Neural cell (in vitro differentiated cells): ENCODE measurements around the gene SFRP5. TPM values are rescaled to one million over a fixed set of nuclear protein-coding genes. Genes with fewer than 3 reads are reported as not detected.

Source experiments
- H2AFZ ChIP-seq: fragments of 200-600, 300-800 bp; sonication (generic), shearing (Covaris generic); 2 replicates; pipeline ENCODE4 v1.6.0; 2014; ENCODE audit warnings: low read depth, mild to moderate bottlenecking, antibody characterized with exemption, low read length, moderate library complexity
- H3F3A ChIP-seq: fragments of 200-600 bp; shearing (Covaris generic); 2 replicates; pipeline ENCODE4 v1.6.1; 2016; ENCODE audit warnings: mild to moderate bottlenecking, moderate library complexity, mixed read lengths, antibody characterized with exemption, low read length; ENCODE audit not compliant: insufficient read depth, poor library complexity, severe bottlenecking
- H3K27ac ChIP-seq: fragments of 200-600, 300-800 bp; sonication (generic), shearing (Covaris generic); 2 replicates; pipeline ENCODE4 v1.5.1; 2014; ENCODE audit warnings: mild to moderate bottlenecking, low read length, moderate library complexity
- H3K27me3 ChIP-seq: fragments of 300-800, 200-600 bp; sonication (generic), shearing (Covaris generic); 2 replicates; pipeline ENCODE4 v1.6.0; 2014; ENCODE audit warnings: mild to moderate bottlenecking, low read depth, low read length, moderate library complexity; ENCODE audit not compliant: insufficient read depth
- H3K36me3 ChIP-seq: fragments of 300-800, 200-600 bp; sonication (generic), shearing (Covaris generic); 2 replicates; pipeline ENCODE4 v1.5.1; 2014; ENCODE audit warnings: mild to moderate bottlenecking, antibody characterized with exemption, low read length, moderate library complexity; ENCODE audit not compliant: insufficient read depth
- H3K4me2 ChIP-seq: fragments of 300-800, 200-600 bp; sonication (generic), shearing (Covaris generic); 2 replicates; pipeline ENCODE4 v1.6.0; 2014; ENCODE audit warnings: mild to moderate bottlenecking, low read length
- H3K4me3 ChIP-seq: fragments of 300-800, 200-600 bp; sonication (generic), shearing (Covaris generic); 2 replicates; pipeline ENCODE4 v1.5.1; 2014; ENCODE audit warnings: mild to moderate bottlenecking, low read length, moderate library complexity
- H3K79me2 ChIP-seq: fragments of 200-600 bp; shearing (Covaris generic); replicated peaks from 2 replicates; pipeline ENCODE4 v1.6.0; 2014; ENCODE audit warnings: mild to moderate bottlenecking, low read length, moderate library complexity; ENCODE audit not compliant: insufficient read depth
- H3K9ac ChIP-seq: fragments of 300-800, 200-600 bp; sonication (generic), shearing (Covaris generic); 2 replicates; pipeline ENCODE4 v1.6.1; 2016; ENCODE audit warnings: mild to moderate bottlenecking, low read length, mixed read lengths
- H3K9me2 ChIP-seq: fragments of 200-600 bp; shearing (Covaris generic); 2 replicates; pipeline ENCODE4 v1.6.1; 2016; ENCODE audit warnings: mild to moderate bottlenecking, low read length, mixed read lengths; ENCODE audit not compliant: insufficient read depth
- H3K9me3 ChIP-seq: fragments of 200-600, 300-800 bp; sonication (generic), shearing (Covaris generic); 2 replicates; pipeline ENCODE4 v1.6.1; 2016; ENCODE audit warnings: mild to moderate bottlenecking, mixed run types, low read length, moderate library complexity, mixed read lengths
- H4K20me1 ChIP-seq: fragments of 200-600 bp; shearing (Covaris generic); 2 replicates; pipeline ENCODE4 v1.6.1; 2016; ENCODE audit warnings: mild to moderate bottlenecking, mixed run types; ENCODE audit not compliant: insufficient read depth
- EP300 ChIP-seq: fragments of 450-650 bp; conservative IDR thresholded peaks from 2 replicates; pipeline ENCODE4 v1.6.1; 2014; ENCODE audit warnings: antibody characterized with exemption, mild to moderate bottlenecking, moderate library complexity; ENCODE audit not compliant: poor library complexity, severe bottlenecking
- EZH2 ChIP-seq: fragments of 200-600, 300-800 bp; shearing (Covaris generic), sonication (generic); IDR thresholded peaks from 2 replicates; pipeline ENCODE4 v1.6.1; 2014; ENCODE audit warnings: antibody characterized with exemption, low read length, borderline replicate concordance, mild to moderate bottlenecking; ENCODE audit not compliant: insufficient read depth, poor library complexity, severe bottlenecking
- MXI1 ChIP-seq: fragments of 450-650 bp; conservative IDR thresholded peaks from 2 replicates; pipeline ENCODE4 v1.6.1; 2014; ENCODE audit warnings: antibody characterized with exemption, mild to moderate bottlenecking; ENCODE audit not compliant: poor library complexity, severe bottlenecking
- POLR2AphosphoS5 ChIP-seq: IDR thresholded peaks from 2 replicates; pipeline ENCODE4 v1.6.1; 2012
- RAD21 ChIP-seq: fragments of 450-650 bp; conservative IDR thresholded peaks from 2 replicates; pipeline ENCODE4 v1.6.1; 2014; ENCODE audit warnings: antibody characterized with exemption, mild to moderate bottlenecking, moderate library complexity
- SMC3 ChIP-seq: fragments of 450-650 bp; conservative IDR thresholded peaks from 2 replicates; pipeline ENCODE4 v1.6.1; 2014; ENCODE audit warnings: antibody characterized with exemption, mild to moderate bottlenecking, moderate library complexity; ENCODE audit not compliant: poor library complexity
- TAF1 ChIP-seq: IDR thresholded peaks from 2 replicates; pipeline ENCODE4 v1.6.1; 2012; ENCODE audit warnings: low read depth
- polyA plus RNA-seq: library from polyadenylated mRNA; depleted of rRNA; stranded (reverse); fragments of >200 nt; gene quantifications from 2 replicates; pipeline ENCODE4 v1.2.3, GENCODE V29; 2014
- TF ChIP-seq, protein P1 (sequence below): fragments of 450-650 bp; IDR thresholded peaks from 2 replicates; pipeline ENCODE4 v1.5.1; 2014; ENCODE audit warnings: antibody characterized with exemption, mild to moderate bottlenecking, moderate library complexity; ENCODE audit not compliant: poor library complexity, severe bottlenecking
- TF ChIP-seq, protein P2 (sequence below): IDR thresholded peaks from 2 replicates; pipeline ENCODE4 v1.6.1; 2012; ENCODE audit warnings: borderline replicate concordance

The SFRP5 gene
- polyA plus RNA-seq, 1 donor from 2014 or later: 1.2 TPM

DNA sequence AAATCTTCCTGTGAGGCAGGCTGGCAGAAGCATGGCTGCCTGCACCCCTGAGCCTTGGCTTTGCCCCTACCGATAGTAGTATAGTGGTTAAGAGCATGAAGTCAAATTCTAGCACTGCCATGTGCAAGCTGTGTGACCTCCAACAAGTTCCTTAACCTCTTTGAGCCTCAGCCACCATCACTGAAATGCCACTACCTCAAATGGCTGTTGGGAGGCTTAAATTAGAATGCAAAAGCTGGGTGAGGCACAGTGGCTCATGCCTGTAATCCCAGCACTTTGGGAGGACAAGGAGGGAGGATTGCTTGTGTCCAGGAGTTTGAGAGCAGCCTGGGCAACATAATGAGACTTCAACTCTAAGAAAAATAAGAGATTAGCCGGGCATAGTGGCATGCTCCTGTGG is 8.4 kb downstream of the SFRP5 start:
- TF ChIP-seq, protein P1, sequence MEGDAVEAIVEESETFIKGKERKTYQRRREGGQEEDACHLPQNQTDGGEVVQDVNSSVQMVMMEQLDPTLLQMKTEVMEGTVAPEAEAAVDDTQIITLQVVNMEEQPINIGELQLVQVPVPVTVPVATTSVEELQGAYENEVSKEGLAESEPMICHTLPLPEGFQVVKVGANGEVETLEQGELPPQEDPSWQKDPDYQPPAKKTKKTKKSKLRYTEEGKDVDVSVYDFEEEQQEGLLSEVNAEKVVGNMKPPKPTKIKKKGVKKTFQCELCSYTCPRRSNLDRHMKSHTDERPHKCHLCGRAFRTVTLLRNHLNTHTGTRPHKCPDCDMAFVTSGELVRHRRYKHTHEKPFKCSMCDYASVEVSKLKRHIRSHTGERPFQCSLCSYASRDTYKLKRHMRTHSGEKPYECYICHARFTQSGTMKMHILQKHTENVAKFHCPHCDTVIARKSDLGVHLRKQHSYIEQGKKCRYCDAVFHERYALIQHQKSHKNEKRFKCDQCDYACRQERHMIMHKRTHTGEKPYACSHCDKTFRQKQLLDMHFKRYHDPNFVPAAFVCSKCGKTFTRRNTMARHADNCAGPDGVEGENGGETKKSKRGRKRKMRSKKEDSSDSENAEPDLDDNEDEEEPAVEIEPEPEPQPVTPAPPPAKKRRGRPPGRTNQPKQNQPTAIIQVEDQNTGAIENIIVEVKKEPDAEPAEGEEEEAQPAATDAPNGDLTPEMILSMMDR: no peak
- TF ChIP-seq EP300: no peak
- TF ChIP-seq SMC3: no peak
- TF ChIP-seq POLR2AphosphoS5: no peak
- no peak for TF ChIP-seq MXI1
- no peak for TF ChIP-seq RAD21
- no peak for TF ChIP-seq EZH2
- TF ChIP-seq, protein P2, sequence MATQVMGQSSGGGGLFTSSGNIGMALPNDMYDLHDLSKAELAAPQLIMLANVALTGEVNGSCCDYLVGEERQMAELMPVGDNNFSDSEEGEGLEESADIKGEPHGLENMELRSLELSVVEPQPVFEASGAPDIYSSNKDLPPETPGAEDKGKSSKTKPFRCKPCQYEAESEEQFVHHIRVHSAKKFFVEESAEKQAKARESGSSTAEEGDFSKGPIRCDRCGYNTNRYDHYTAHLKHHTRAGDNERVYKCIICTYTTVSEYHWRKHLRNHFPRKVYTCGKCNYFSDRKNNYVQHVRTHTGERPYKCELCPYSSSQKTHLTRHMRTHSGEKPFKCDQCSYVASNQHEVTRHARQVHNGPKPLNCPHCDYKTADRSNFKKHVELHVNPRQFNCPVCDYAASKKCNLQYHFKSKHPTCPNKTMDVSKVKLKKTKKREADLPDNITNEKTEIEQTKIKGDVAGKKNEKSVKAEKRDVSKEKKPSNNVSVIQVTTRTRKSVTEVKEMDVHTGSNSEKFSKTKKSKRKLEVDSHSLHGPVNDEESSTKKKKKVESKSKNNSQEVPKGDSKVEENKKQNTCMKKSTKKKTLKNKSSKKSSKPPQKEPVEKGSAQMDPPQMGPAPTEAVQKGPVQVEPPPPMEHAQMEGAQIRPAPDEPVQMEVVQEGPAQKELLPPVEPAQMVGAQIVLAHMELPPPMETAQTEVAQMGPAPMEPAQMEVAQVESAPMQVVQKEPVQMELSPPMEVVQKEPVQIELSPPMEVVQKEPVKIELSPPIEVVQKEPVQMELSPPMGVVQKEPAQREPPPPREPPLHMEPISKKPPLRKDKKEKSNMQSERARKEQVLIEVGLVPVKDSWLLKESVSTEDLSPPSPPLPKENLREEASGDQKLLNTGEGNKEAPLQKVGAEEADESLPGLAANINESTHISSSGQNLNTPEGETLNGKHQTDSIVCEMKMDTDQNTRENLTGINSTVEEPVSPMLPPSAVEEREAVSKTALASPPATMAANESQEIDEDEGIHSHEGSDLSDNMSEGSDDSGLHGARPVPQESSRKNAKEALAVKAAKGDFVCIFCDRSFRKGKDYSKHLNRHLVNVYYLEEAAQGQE: no peak
- TF ChIP-seq TAF1: no peak
- Histone ChIP-seq H3K4me3 (no peak overlapping the region), H3K4me2 (no peak overlapping the region), H4K20me1 (no peaks in the 10 kb centered on the region), H3F3A (no peaks in the 10 kb centered on the region), H3K79me2 (no peaks in the 10 kb centered on the region), H3K9me2 (no peaks in the 10 kb centered on the region), H3K9me3 (no peaks in the 10 kb centered on the region), H2AFZ (no peak overlapping the region), H3K36me3 (no peaks in the 10 kb centered on the region), H3K27me3 (no peaks in the 10 kb centered on the region), H3K9ac (no peak overlapping the region), H3K27ac (no peak overlapping the region)

DNA sequence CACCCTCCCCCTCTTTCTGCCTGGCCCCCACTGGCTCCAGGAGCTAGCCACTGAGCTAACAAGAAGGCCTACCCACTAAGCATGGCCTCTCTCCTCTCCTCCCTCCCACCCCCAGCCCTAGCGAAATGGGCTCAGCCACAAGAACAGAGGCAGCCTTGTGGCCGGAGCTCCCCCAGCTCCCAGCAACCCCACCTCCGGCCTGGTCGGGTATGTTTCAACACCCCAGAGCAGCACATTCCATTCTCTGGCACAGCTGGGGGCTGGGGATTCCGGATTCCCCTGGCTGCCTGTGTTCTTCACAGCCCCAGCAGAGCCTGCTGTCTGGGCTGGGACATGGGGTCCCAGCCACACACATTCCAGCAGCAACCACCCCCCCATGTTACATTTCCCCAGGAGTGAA is 9.0 kb downstream of the SFRP5 start:
- TF ChIP-seq, protein P2: no peak
- TF ChIP-seq TAF1 (no peak), SMC3 (no peak), POLR2AphosphoS5 (no peak), EP300 (no peak), MXI1 (no peak), EZH2 (no peak), RAD21 (no peak)
- TF ChIP-seq, protein P1: no peak
- Histone ChIP-seq H3F3A (no peaks in the 10 kb centered on the region), H3K9ac (no peak overlapping the region), H4K20me1 (no peaks in the 10 kb centered on the region), H3K9me2 (no peaks in the 10 kb centered on the region), H3K79me2 (no peaks in the 10 kb centered on the region), H3K4me3 (no peak overlapping the region), H3K27ac (no peak overlapping the region), H3K27me3 (no peaks in the 10 kb centered on the region), H3K36me3 (no peaks in the 10 kb centered on the region), H2AFZ (no peak overlapping the region), H3K4me2 (no peak overlapping the region), H3K9me3 (no peaks in the 10 kb centered on the region)
